PC-3 (cell line): ENCODE data around the gene CANT1.

Experiments used
- EZH2 ChIP-seq: fragments of 300-600 bp; sonication (generic); IDR thresholded peaks from one replicate; pipeline ENCODE4 v1.6.1; 2017; ENCODE audit warnings: antibody characterized with exemption, mild to moderate bottlenecking, low read length; ENCODE audit not compliant: unreplicated experiment
- EZH2phosphoT487 ChIP-seq: fragments of 300-600 bp; sonication (generic); IDR thresholded peaks from 2 replicates; pipeline ENCODE4 v1.6.1; 2018; ENCODE audit warnings: mild to moderate bottlenecking, antibody characterized with exemption, low read length, borderline replicate concordance
- TF ChIP-seq, protein P1 (sequence below): fragments of 300-600 bp; sonication (generic); conservative IDR thresholded peaks from 2 replicates; pipeline ENCODE4 v1.5.1; 2017; ENCODE audit warnings: antibody characterized with exemption, low read depth, mild to moderate bottlenecking, low read length

DNA sequence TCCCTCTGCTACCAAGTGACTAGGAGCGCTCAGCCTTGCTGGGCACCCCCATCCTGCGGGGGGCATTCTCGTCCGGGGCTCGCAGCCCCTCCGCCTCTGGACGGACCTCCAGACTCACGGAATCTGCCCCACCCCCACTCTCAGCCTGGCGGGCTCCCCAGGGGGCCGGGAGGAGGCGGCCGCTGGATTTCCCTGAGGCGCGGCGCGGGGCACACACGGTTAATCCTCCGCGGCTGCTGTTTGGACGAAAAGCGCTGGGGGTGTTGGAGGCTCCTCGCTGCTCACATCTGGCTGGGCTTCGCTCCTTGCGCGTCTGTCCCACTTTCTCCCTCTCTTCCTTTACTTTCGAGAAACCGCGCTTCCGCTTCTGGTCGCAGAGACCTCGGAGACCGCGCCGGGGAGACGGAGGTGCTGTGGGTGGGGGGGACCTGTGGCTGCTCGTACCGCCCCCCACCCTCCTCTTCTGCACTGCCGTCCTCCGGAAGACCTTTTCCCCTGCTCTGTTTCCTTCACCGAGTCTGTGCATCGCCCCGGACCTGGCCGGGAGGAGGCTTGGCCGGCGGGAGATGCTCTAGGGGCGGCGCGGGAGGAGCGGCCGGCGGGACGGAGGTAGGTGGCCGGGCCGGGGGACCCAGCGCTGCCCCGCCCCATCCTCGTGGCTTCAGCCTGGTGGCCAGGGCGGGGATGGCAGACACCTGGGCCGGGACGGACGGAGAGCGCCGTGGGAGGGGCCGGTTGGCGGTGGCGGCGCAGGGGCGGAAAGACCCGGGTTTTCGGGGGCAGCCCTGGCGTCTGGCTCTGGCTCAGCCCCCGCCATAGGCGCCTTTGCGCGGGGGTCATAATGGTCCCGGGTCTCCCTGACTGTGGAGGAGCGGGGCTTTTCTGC is 14.6 kb upstream of the CANT1 start, which contains the start of gene C1QTNF1:
- TF ChIP-seq, protein P1, sequence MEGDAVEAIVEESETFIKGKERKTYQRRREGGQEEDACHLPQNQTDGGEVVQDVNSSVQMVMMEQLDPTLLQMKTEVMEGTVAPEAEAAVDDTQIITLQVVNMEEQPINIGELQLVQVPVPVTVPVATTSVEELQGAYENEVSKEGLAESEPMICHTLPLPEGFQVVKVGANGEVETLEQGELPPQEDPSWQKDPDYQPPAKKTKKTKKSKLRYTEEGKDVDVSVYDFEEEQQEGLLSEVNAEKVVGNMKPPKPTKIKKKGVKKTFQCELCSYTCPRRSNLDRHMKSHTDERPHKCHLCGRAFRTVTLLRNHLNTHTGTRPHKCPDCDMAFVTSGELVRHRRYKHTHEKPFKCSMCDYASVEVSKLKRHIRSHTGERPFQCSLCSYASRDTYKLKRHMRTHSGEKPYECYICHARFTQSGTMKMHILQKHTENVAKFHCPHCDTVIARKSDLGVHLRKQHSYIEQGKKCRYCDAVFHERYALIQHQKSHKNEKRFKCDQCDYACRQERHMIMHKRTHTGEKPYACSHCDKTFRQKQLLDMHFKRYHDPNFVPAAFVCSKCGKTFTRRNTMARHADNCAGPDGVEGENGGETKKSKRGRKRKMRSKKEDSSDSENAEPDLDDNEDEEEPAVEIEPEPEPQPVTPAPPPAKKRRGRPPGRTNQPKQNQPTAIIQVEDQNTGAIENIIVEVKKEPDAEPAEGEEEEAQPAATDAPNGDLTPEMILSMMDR: peak; percentile 48
- no peak for TF ChIP-seq EZH2phosphoT487
- TF ChIP-seq EZH2: no peak
